BE2C (cell line): Measurements from ENCODE around the gene LBHD1.
"Not testable (repeated sequence)": the region's sequence is repeated elsewhere in the genome, so short reads cannot be mapped to it uniquely, and the experiment has no call there.

ENCODE experiments used
- DNase-seq: peaks from one replicate; pipeline ENCODE4 v3.0.0-alpha.2; 2020
- H3K27me3 ChIP-seq: fragments of 250-450 bp; sonication (Bioruptor Pico); 2 replicates; pipeline ENCODE4 v1.5.1; 2020; ENCODE audit warnings: mild to moderate bottlenecking
- H3K36me3 ChIP-seq: fragments of 250-450 bp; sonication (Bioruptor Pico); 2 replicates; pipeline ENCODE4 v1.5.1; 2020; ENCODE audit warnings: mild to moderate bottlenecking
- H3K4me1 ChIP-seq: fragments of 250-450 bp; sonication (Bioruptor Pico); 2 replicates; pipeline ENCODE4 v1.5.1; 2020
- H3K4me3 ChIP-seq: 2 replicates; pipeline ENCODE4 v1.5.1; 2011; ENCODE audit warnings: low read depth, low read length
- H3K9me3 ChIP-seq: fragments of 250-450 bp; sonication (Bioruptor Pico); 2 replicates; pipeline ENCODE4 v1.5.1; 2020
- TF ChIP-seq, protein P1 (sequence below): IDR thresholded peaks from 2 replicates; pipeline ENCODE4 v1.5.1; 2012; ENCODE audit warnings: mild to moderate bottlenecking, low read depth, low read length

The LBHD1 gene

DNA sequence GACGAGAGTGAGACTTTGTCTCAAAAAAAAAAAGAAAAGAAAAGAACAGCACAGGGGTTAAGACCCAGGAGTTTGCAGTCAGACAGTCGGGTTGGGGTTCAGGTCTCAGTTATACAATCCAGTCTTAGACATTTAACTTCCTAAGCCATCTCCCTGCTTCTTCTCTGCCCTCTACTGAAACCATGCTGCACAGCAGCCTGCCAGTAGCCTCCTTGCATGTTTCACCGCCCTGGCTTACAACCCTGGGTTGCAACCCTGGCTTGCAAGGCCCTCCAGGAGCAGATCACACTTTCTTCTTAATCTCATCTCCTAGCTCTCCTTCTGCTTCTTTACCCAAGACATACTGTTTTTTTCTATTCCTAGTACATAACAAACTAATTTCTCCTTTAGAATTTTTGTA, 44.4 kb downstream of the LBHD1 start:
- H3K36me3 ChIP-seq = peaks cover 37% of the 10 kb centered on the region
- TF ChIP-seq, protein P1, sequence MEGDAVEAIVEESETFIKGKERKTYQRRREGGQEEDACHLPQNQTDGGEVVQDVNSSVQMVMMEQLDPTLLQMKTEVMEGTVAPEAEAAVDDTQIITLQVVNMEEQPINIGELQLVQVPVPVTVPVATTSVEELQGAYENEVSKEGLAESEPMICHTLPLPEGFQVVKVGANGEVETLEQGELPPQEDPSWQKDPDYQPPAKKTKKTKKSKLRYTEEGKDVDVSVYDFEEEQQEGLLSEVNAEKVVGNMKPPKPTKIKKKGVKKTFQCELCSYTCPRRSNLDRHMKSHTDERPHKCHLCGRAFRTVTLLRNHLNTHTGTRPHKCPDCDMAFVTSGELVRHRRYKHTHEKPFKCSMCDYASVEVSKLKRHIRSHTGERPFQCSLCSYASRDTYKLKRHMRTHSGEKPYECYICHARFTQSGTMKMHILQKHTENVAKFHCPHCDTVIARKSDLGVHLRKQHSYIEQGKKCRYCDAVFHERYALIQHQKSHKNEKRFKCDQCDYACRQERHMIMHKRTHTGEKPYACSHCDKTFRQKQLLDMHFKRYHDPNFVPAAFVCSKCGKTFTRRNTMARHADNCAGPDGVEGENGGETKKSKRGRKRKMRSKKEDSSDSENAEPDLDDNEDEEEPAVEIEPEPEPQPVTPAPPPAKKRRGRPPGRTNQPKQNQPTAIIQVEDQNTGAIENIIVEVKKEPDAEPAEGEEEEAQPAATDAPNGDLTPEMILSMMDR = 0 out of 2 replicates have a peak, but pooled peaks have one; percentile 13
- DNase-seq = no peak
- H3K4me3 ChIP-seq = no peak overlapping the region
- H3K4me1 ChIP-seq = no peaks in the 10 kb centered on the region
- no peaks in the 10 kb centered on the region for H3K27me3 ChIP-seq
- no peaks in the 10 kb centered on the region for H3K9me3 ChIP-seq

DNA sequence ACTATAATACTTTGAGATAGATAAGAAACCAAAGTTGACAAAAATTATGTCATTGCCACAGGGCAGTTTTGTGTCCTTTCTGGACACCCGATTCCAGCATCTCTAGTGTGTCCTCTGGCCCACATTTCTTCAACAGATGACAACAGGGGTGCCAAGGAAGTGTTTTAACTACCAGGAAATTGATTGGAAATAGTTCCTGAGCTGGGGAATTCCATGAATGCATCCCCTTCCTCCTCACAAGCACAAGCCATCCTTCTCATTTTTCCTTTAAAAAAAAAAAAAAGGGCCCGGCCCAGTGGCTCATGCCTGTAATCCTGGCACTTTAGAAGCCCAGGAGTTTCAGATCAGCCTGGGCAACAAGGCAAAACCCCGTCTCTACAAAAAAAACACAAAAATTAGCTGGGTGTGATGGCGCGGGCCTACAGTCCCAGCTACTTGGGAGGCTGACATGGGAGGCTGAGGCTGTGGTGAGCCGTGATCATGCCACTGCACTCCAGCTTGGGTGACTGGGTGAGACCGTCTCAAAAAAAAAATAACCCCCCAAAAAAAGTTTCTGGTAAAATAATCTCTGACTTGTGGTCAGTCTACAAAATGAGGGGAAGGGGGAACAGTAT, 49.5 kb downstream of the LBHD1 start:
- no peaks in the 10 kb centered on the region for H3K27me3 ChIP-seq
- TF ChIP-seq, protein P1 = no peak
- H3K4me3 ChIP-seq = peak overlapping the region; percentile 37
- no peaks in the 10 kb centered on the region for H3K9me3 ChIP-seq
- DNase-seq = no peak
- no peaks in the 10 kb centered on the region for H3K4me1 ChIP-seq
- H3K36me3 ChIP-seq = peaks cover 8% of the 10 kb centered on the region

DNA sequence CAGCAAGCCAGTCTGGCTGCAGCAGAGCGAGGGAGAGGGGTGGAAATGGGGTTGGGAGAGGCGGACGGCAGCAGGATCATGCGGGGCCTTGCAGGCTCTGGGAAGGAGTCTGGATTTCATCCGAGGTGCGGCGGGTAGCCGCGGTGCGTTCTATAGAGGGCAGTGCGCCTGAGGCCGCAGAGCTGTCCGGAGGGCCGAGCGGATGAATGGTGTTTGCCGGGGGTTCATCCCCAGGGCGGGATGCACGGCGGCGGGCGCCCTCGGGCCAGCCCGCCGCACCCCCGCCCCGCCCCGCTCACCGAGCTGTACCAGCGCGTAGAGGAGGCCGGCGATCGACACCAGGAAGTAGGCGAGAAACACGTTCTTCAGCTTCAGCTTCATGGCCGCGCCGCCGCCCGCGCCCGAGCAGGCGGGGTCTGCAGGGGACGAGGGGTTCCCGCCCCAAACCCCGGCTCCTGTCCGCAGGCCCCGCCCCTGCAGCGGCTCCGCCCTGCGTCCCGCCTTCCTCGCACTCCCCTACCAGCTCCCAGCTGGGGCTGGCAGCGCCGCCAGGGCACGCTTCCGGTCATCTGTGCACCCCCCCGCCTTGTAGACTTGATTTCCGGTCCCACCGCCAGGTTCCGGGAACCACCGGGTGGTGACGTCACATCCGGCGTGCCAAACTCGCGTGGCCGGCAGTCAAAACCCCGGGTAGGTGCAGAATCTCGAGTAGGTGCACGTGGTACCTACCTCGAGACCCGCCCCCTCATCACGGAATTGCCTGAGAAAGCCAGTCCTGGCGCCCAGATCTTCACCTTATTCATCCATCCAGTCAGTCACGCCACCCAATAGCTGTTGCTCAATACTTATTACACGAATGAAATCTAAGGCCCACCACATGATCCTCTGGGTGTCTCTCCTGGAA, 50.2 kb downstream of the LBHD1 start, which contains the start of gene B3GAT3:
TSS of gene B3GAT3 (minus strand) at position 420 of the 904 bp plus-strand sequence. CDS start at position 381, 39 bp downstream.
- peaks cover 7% of the 10 kb centered on the region for H3K36me3 ChIP-seq
- TF ChIP-seq, protein P1 = no peak
- no peaks in the 10 kb centered on the region for H3K27me3 ChIP-seq
- peak; percentile 93 for DNase-seq
- H3K4me3 ChIP-seq = peak within 1 kb of the TSS; percentile 76
- H3K9me3 ChIP-seq = no peaks in the 10 kb centered on the region
- H3K4me1 ChIP-seq = no peaks in the 10 kb centered on the region

DNA sequence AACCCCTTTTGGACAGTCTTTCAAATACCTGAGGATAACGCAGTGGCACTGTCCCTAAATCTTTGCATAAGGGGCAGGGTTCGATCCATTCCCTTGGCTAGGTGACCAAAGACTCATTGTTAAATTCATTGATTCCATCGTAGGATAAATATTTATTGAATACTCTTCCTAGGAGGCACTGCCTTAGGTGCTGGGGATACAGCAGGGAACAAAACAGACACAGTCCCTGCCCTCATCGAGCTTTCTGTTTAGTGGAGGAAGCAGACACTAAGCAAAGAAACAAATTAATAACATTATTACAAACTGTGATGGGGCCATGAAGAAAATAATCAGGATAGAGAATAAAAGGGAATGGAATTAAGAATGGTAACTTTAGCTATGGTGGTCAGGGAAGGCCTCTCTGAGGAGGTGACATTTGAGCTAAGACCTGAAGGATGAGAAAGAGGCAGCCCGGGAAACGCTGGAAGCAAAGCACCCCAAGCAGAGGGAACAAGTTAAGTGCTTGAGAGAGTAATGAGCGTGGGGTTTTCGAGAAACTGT, 51.0 kb downstream of the LBHD1 start:
- DNase-seq = no peak
- H3K27me3 ChIP-seq = no peaks in the 10 kb centered on the region
- H3K36me3 ChIP-seq = no peaks in the 10 kb centered on the region
- TF ChIP-seq, protein P1 = no peak
- peak overlapping the region; percentile 76 for H3K4me3 ChIP-seq
- H3K4me1 ChIP-seq = no peaks in the 10 kb centered on the region
- H3K9me3 ChIP-seq = no peaks in the 10 kb centered on the region

DNA sequence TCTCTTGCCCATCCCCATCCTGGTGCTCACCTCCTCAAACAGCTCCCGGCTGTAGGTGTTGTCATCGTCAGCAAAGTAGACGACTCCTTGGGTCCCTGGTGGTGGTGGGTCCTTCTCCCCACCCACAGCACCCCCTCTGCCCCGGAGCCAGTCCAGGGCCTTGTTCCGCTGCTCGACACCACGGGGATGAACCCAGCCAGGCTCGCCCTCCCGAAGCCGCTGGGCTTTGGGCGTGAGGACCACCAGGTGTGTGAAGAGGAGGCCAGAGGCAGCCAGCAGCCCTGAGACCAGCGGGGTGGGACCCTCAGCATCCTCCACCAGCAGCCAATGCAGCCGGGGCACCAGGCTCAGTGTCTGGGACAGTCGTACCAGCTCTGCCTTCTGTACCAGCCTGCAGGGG, 55.1 kb downstream of the LBHD1 start:
- H3K36me3 ChIP-seq, H3K9me3 ChIP-seq, H3K27me3 ChIP-seq, H3K4me3 ChIP-seq, DNase-seq, H3K4me1 ChIP-seq: not testable (repeated sequence)

DNA sequence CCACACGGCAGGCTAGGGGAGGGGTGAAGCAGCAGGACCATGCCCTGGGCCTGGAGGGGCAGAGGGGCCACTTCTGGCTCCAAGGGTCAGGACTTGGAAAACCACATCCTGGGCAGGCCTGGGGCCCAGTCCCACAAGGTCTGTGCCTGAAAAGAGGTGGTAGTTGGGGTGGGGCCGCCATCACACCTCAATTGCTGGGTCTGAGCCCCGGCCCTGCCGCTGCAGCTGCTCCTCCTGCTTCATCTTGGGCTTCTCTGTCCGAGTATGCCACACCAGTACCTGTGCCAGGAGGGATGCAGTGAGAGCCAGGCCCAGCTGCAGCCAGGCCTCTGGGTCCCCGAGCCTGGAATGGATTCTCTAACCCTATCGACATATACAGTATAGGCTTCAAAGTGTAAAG, 56.5 kb downstream of the LBHD1 start:
- H3K9me3 ChIP-seq = no peaks in the 10 kb centered on the region
- H3K4me3 ChIP-seq = no peak overlapping the region
- H3K27me3 ChIP-seq = no peaks in the 10 kb centered on the region
- H3K4me1 ChIP-seq = no peaks in the 10 kb centered on the region
- no peak for DNase-seq
- H3K36me3 ChIP-seq = no peaks in the 10 kb centered on the region
- TF ChIP-seq, protein P1 = no peak
